ENCODE results near the gene LUZP4.

Gene LUZP4, protein sequence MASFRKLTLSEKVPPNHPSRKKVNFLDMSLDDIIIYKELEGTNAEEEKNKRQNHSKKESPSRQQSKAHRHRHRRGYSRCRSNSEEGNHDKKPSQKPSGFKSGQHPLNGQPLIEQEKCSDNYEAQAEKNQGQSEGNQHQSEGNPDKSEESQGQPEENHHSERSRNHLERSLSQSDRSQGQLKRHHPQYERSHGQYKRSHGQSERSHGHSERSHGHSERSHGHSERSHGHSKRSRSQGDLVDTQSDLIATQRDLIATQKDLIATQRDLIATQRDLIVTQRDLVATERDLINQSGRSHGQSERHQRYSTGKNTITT

GRCh38 chrX:115289465-115289864, at the start of gene LUZP4:
LUZP4 (plus strand) TSS chrX:115289715; CDS start chrX:115289760, 45 bp downstream.
- H3K4me3 ChIP-seq (ENCODE audit: low read depth, low read length), result no peak within 1 kb of the TSS
- no peak for TF ChIP-seq CTCF (IDR thresholded peaks at IDR 0.05; ENCODE audit: low read depth, low read length)

DNA sequence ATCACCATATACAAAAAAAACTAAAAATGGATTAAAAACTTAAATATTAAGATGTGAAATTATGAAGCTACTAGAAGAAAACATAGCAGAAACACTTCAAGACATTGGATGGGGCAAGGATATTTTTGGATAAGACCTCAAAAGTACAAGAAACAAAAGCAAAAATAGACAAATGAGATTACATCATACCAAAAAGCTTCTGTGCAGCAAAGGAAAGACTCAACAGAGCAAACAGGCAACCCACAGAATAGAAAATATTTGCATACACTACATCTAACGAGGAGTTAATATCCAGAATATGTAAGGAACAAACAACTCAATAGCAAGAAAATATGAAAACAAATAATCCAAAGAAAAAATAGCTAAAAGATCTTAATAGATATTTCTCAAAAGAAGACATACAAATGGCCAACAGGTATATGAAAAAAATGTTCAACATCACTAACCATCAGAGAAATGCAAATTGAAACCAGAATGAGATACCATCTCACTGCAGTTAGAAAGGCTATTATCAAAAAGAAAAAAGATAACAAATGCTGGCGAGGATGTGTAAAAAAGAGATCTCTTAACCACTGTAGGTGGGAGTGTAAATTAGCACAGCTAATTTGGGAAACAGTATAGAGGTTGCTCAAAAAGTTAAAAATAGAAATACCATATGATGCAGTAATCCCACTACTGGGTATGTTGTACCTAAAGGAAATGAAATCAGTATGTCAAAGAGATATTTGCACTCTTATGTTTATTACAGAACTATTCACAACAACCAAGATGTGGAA, 37.9 kb upstream of the LUZP4 start:
- TF ChIP-seq CTCF (IDR thresholded peaks at IDR 0.05; ENCODE audit: low read depth, low read length), result no peak
- H3K4me3 ChIP-seq (ENCODE audit: low read depth, low read length), result no peak overlapping the region

- H3K4me3 ChIP-seq (ENCODE audit: low read depth, low read length), result no peak overlapping the region
- no peak for TF ChIP-seq CTCF (IDR thresholded peaks at IDR 0.05; ENCODE audit: low read depth, low read length)
Observed at GRCh38 chrX:115255003-115255402, 34.5 kb upstream of the LUZP4 start.

- H3K4me3 ChIP-seq (ENCODE audit: low read depth, low read length), result no peak overlapping the region
- TF ChIP-seq CTCF (IDR thresholded peaks at IDR 0.05; ENCODE audit: low read depth, low read length), result no peak
Observed at GRCh38 chrX:115257711-115258110, 31.8 kb upstream of the LUZP4 start.

DNA sequence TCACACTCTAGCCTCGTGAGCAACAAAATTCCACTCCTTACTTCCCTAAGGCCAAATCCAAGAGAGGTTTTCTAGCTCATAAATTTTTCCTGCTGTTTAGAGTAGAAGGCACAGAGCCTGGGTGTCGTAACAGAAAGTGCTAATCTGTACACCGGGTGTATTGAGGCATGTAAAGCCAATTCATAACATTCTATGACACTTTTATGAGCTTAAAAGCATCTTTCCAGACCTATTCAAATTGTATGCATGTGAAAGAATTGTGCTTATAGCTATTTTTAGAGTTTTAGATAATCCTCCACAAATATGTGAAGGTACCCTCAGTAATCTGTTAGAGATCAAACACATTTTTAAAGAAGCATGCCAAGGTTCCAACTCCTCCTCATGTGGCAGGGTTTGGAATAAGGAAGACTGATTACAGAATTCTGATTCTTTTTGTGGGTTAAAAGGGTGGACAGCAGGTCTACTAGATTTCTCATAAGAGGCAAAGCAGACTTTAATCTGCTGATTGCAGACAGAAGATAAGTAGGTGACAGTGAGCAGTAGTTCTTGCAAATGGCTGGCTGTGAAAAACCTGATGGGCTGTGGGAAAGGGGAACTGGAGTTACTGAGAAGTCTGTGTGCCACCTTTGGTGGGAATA, 30.2 kb upstream of the LUZP4 start:
- H3K4me3 ChIP-seq (ENCODE audit: low read depth, low read length), result no peak overlapping the region
- no peak for TF ChIP-seq CTCF (IDR thresholded peaks at IDR 0.05; ENCODE audit: low read depth, low read length)

GRCh38 chrX:115260330-115260729, 29.2 kb upstream of the LUZP4 start:
- no peak overlapping the region for H3K4me3 ChIP-seq (ENCODE audit: low read depth, low read length)
- no peak for TF ChIP-seq CTCF (IDR thresholded peaks at IDR 0.05; ENCODE audit: low read depth, low read length)

DNA sequence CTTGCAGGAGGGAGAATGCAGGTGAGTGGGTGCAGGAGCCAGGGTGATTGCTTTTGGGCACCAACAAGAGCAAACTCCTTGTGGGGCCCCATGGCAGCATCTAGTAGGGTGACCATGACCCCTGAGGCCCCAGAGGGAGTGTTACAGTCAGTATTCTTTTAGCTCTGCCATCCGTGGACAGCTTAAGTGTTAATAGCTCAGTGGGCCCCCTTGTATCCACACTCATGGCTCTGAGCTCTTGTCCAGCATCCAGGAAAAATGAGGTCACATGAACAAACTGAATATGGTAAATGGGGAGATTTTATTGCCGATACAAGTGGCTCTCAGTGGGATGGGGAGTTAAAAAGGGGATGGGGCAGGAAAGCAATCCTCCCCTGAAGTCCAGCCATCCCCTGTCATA, 28.4 kb upstream of the LUZP4 start:
- no peak overlapping the region for H3K4me3 ChIP-seq (ENCODE audit: low read depth, low read length)
- TF ChIP-seq CTCF (IDR thresholded peaks at IDR 0.05; ENCODE audit: low read depth, low read length), result no peak

Data from WI38 (cell line).